HG02571 (cell line): Measurements from ENCODE around the gene SPAG16.
A peak's percentile ranks its signal among the peaks of the same experiment; 100 is the strongest.

ENCODE experiments used
- ATAC-seq: cut with Tn5 transposase; IDR thresholded peaks from one replicate; pipeline ENCODE4 v1.9.1; 2021; ENCODE audit warnings: mild to moderate bottlenecking, moderate library complexity; ENCODE audit not compliant: unreplicated experiment

SPAG16 gene

DNA sequence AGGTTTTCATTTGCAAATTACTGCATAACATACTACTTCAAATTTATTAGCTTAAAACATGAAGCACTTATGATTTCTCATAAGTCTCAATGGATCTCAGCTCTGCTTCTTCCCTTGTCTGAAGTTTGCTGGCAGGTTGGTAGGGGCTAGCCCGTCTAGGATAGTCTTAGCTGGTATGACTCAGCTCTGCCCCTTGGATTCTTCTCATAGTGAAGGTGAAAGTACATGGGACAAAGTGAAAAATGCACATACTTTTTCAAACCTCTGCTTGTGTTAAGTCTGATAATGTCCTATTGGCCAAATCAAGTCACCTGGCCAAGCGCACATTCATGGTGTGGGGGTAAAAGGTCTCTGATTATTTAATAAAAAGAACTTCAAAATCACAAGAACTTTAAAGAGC is 941.8 kb downstream of the SPAG16 start:
- ATAC-seq = no peak

GRCh38 chr2:214232271-214232670 is 948.0 kb downstream of the SPAG16 start:
- no peak for ATAC-seq

GRCh38 chr2:214233164-214233563 is 948.9 kb downstream of the SPAG16 start:
- ATAC-seq = no peak

DNA sequence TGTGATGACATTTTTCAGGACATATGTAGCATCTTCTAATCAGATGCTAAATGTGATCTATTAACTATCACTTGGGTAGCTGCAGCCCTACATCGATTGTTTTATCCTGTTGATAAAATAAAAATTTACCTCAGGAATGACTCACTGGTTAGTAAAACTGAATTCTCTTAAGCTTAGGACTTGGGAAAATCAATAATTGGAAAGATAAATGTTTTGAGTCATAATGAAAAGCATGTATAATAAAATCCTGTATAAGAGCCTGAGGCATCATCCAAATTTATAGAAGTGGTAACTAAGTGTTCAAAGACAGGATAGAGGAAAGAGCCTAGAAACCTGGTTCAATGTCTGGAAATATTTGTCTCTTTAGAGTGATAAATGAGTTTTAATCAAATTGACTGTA is 958.5 kb downstream of the SPAG16 start:
- no peak for ATAC-seq

DNA sequence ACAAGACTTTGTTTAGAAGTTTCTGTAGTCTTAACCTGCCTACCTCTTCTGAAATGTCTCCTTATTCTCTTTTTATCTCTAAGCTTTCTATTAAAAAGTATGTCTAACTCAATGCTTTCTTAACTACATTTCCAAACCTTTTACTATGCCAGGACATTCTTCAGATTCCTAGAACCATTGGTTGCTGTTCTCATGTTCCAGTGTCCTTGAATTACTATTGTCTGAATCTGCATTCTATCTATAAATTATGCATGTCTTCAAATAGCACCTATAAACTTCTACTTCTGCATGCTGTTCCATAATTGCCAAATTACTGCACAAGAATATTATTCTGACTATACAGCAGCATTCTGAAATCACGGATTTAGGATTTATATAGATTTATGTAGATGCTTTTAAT is 960.6 kb downstream of the SPAG16 start:
- ATAC-seq = no peak

DNA sequence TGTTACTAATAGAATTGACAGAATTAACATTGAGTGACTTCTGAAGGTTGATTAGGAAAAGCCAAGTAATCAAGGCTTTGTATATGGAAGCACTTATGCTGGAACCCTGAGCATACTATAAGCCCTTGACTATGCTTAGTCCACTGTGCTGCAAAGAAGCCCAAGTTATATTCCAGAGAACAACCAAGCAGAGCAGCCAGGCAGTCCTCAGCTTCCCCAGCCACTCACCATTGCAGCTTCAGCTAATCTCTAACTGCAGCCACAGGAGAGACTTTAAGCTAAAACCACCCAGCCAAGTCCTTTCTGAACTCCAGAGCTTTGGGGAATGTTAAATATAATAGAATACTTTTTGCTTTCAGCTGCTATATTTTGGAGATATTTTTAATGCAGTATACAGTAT is 962.2 kb downstream of the SPAG16 start:
- ATAC-seq = no peak

DNA sequence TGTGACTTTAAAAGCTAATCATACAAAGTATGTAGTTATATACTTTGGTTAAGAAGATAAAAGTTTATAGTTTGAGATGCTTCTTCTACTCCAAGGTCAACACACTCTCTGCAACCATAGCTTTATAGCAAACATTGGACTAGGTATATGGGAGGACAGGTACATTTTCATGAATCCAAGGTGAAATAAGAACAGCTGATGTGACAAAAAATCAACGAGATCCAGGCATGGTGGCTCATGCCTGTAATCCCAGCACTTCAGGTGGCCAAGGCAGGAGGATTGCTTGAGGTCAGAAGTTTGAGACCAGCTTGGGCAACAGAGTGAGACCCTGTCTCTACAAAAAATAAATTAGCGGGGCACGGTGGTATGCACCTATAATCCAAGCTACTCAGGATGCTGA is 963.3 kb downstream of the SPAG16 start:
- no peak for ATAC-seq

DNA sequence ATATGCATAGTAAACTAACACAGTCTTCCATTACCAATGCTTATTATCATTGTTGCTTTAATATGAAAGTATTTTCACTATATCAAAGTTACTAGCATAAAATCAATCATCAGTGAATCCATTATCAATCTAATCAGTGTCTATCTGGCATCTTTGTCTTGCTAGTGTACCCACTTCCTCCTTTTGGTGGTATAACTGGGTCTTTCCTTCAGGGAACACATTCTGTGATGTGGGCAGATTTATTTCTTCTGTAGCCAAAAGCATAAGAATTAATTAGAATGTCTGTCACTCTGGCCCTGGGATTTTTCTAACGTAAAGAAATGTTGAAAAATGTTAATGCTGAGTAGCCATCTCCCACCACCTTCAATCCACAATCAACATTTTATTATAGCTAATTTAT is 970.8 kb downstream of the SPAG16 start:
- ATAC-seq = no peak

- ATAC-seq = no peak
Measured at GRCh38 chr2:214261683-214262082, 977.4 kb downstream of the SPAG16 start.

DNA sequence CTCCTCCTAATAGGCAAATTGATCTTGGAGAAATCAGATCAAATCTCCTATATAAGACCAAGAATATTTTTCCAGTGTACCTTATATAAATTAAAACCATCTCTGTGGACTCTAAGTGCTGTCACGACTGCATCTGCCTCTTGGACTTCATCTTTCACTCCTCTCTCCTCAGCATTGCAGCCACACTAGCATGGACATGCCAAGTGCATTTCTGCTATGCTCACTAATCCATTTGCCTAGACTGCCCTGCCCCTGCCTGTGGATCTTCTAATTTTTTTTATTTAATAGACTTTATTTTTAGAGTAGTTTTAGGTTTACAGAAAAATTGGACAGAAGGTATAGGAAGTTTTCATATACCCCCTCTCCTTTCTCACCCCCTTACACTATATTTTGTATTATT is 979.9 kb downstream of the SPAG16 start:
- no peak for ATAC-seq

DNA sequence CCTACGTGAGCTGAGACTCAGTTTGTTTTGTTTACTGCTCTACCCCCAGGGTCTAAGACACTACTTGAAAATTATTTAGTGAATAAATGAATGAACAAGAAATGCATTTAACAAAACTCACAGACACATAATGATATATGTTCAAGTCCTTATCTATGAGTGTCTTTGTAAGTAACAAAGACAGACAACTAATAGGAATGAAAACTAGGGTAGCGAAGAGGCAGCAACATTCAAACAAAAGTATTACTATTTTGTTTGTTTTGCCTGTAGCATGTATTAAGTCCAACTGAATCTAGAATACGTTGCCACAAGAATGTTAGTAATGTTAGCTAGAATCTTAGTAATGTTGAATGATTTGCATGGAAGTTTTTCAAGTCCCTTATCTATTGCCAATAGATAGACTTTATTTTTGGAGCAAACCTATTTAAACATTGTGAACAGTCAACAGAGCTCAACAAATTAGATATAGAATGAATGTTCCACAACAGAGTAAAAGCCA is 981.8 kb downstream of the SPAG16 start:
- no peak for ATAC-seq

DNA sequence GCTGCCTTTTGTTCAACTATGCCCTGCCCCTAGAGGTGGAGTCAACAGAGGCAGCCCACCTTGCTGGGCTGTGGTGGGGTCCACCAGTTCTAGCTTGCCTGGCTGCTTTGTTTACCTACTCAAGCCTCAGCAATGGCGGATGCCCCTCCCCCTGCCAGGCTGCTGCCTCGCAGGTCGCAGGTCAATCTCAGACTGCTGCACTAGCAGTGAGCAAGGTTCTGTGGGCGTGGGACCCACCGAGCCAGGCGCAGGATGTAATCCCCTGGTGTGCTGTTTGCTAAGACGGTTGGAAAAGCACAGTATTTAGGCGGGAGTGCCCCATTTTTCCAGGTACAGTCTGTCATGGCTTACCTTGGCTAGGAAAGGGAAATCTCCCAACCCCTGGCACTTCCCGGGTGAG is 993.6 kb downstream of the SPAG16 start:
- no peak for ATAC-seq

DNA sequence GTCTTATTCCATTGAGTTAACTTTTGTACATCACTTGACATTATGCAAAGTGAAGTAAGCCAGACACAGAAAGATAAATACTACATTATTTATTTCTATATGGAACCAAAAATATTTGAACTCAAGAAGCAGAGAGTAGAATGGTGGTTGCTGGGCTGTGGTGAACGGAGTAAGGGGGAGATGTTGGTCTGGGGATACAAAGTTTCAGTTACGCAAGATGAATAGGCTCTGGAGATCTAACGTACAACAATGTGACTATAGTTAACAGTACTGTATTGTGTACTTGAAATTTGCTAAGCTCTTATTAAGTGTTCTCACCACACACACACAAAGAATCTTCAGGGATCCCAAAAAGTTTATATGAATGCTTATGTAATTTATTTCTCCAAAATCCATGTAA is 1001.7 kb downstream of the SPAG16 start:
- ATAC-seq = no peak

GRCh38 chr2:214293593-214293992 is 1009.3 kb downstream of the SPAG16 start:
- ATAC-seq = no peak

DNA sequence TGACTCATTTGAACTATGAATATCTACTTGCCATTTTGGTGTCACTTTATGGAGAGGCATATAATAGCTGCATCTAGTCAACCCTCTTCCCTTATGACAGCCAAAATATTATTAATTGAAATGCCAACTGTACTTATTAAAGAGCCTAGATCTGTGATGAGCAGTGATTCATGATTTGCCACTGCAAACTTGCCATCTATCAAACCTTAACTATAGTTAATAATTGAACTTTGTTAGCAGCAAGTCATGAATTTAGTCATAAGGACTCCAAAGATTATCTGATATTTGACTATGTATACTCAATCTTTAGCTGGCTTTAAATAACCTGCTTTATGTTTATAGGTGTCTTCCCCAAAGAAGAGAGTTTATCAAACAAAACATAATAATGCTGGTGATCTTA is 1010.2 kb downstream of the SPAG16 start:
- no peak for ATAC-seq

- no peak for ATAC-seq
Measured at GRCh38 chr2:214297423-214297822, 1013.2 kb downstream of the SPAG16 start.

- peak; percentile 66 for ATAC-seq
Measured at GRCh38 chr2:214310319-214310718, 1026.1 kb downstream of the SPAG16 start.

DNA sequence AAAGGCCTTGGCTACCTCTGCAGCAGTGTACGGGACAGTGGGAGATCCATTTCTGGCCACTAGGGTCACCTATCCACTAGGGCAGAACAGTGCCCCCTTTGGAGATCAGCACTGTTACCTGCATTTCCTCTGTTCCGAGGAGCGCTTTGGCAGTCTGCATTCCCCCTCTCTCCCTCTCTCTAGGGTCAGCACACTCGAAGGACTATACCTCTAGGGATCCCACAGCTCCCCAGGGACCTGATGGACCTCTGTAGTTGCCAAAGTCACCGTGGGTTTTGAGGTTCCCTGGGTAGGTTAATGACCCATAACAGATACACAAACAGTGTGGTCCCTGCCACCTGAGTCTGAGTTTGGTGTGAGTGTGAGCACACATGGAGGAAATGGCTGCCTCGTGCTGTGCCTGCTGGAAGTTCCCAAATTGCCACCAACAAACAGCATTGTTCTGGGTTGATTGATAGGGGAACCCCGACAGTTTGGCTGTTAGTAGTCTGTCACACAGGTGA is 1026.8 kb downstream of the SPAG16 start:
- ATAC-seq = peak; percentile 27

- ATAC-seq = no peak
Measured at GRCh38 chr2:214311931-214312749, 1027.9 kb downstream of the SPAG16 start.

DNA sequence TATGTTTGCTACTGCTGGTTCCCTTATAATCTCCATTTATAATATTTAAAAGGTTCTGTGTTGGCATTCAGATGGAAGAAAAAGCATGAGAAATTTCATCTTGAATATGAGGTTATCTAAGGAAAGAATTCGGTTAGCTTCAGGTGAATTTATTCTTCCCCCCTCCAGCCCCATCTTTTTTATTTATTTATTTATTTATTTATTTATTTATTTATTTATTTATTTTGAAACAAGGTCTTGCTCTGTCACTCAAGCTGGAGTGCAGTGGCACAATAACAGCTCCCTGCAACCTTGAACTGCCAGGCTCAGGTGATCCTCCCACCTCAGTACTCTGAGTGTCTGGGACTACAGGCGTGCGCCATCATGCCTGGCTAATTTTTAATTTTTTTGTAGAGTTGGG is 1031.1 kb downstream of the SPAG16 start:
- no peak for ATAC-seq

GRCh38 chr2:214320211-214320610 is 1035.9 kb downstream of the SPAG16 start:
- ATAC-seq = no peak

GRCh38 chr2:214322662-214323061 is 1038.4 kb downstream of the SPAG16 start:
- no peak for ATAC-seq

DNA sequence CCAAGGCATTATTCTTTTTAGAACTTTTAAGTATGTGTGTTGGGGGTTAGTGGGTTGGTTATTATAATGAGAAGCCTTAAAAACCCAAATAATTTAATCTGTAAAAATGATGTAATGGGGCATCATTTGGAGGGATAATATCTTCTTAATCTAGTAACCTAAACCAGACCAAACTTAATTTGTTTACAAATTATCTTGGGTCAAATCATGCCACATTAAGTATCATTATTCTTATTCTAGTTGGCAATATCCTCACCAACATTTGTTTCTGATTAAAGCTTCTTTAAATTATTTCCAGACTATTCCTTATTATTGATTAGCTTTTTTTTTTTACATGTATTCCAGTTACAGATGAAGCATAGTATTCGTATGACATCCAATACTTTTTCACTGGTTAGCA is 1041.1 kb downstream of the SPAG16 start:
- ATAC-seq = no peak
